ENCODE results near the gene RAP1GAP2. TPM values are rescaled to one million over a fixed set of nuclear protein-coding genes. Genes with fewer than 3 reads are reported as not detected.

The RAP1GAP2 gene
- polyA plus RNA-seq, 3 donors: 1.5 to 48.4 (median 6.1) TPM

GRCh38 chr17:2775206-2775605 lies 21.0 kb upstream of the RAP1GAP2 start:
- TF ChIP-seq CTCF (IDR thresholded peaks at IDR 0.05): no peak
- Histone ChIP-seq H3K4me3 (replicated peaks in 1 of 3; ENCODE audit: low read depth in 2 of 3, low read length in 3 of 3) (no peak overlapping the region), H3K27ac (ENCODE audit: low read depth in 1 of 2, low read length in 2 of 2) (no peak overlapping the region), H4K20me1 (ENCODE audit: insufficient read depth, low read length) (no peaks in the 10 kb centered on the region), H3K9ac (ENCODE audit: insufficient read depth, low read length, poor library complexity, severe bottlenecking) (no peak overlapping the region), H3K36me3 (replicated peaks in 1 of 2; ENCODE audit: control insufficient read depth in 1 of 2, insufficient read depth in 2 of 2, low read length in 2 of 2) (no peaks in the 10 kb centered on the region), H3K4me2 (replicated peaks; ENCODE audit: extremely low read depth, low read length, poor library complexity, severe bottlenecking) (no peak overlapping the region), H3K9me3 (replicated peaks in 1 of 2; ENCODE audit: control insufficient read depth in 1 of 2, insufficient read depth in 1 of 2, low read length in 2 of 2) (no peaks in the 10 kb centered on the region), H2AFZ (ENCODE audit: insufficient read depth, low read depth, low read length, poor library complexity, severe bottlenecking) (no peak overlapping the region), H3K4me1 (ENCODE audit: control insufficient read depth in 1 of 2, insufficient read depth in 2 of 2, low read length in 2 of 2) (peaks cover 0 to 3% of the 10 kb centered on the region in 2 donors), H3K27me3 (ENCODE audit: control insufficient read depth in 2 of 2, insufficient read depth in 2 of 2, low read length in 2 of 2) (peaks cover 17 to 43% of the 10 kb centered on the region in 2 donors), H3K79me2 (ENCODE audit: insufficient read depth, low read length) (no peaks in the 10 kb centered on the region)
- peaks cover 4% of the 10 kb centered on the region for H3K4me1 Mint-ChIP-seq
- peaks cover 48 to 72% (median 60%) of the 10 kb centered on the region in 3 donors for H3K27me3 Mint-ChIP-seq (ENCODE audit: low read depth in 3 of 3)
- H3K4me3 Mint-ChIP-seq: peak overlapping the region in 1 of 2 donors; percentile 79
- no peak for DNase-seq
- intact Hi-C loops (cut with micrococcal nuclease): no loop called here
- H3K36me3 Mint-ChIP-seq: peaks cover 3 to 6% of the 10 kb centered on the region in 2 donors
- H3K9me3 Mint-ChIP-seq: peaks cover 0 to 8% (median 5%) of the 10 kb centered on the region in 7 donors
- WGBS (ENCODE audit: insufficient coverage): 83% methylated on average over 6 of the region's 6 CpGs
- no peak overlapping the region for H3K27ac Mint-ChIP-seq

GRCh38 chr17:2776589-2777241 lies 19.5 kb upstream of the RAP1GAP2 start:
- no peaks in the 10 kb centered on the region for H3K79me2 ChIP-seq (ENCODE audit: insufficient read depth, low read length)
- no peak overlapping the region for H3K27ac ChIP-seq (ENCODE audit: low read depth in 1 of 2, low read length in 2 of 2)
- H3K9ac ChIP-seq (ENCODE audit: insufficient read depth, low read length, poor library complexity, severe bottlenecking): no peak overlapping the region
- no peak for TF ChIP-seq CTCF (IDR thresholded peaks at IDR 0.05)
- Mint-ChIP-seq H3K36me3 (peaks cover 3 to 6% of the 10 kb centered on the region in 2 donors), H3K4me1 (peaks cover 4% of the 10 kb centered on the region), H3K4me3 (peak overlapping the region; percentile 41 to 77), H3K27me3 (ENCODE audit: low read depth in 3 of 3) (peaks cover 48 to 68% (median 64%) of the 10 kb centered on the region in 3 donors), H3K27ac (no peak overlapping the region), H3K9me3 (peaks cover 0 to 8% (median 5%) of the 10 kb centered on the region in 7 donors)
- H2AFZ ChIP-seq (ENCODE audit: insufficient read depth, low read depth, low read length, poor library complexity, severe bottlenecking): no peak overlapping the region
- no peak overlapping the region for H3K4me3 ChIP-seq (replicated peaks in 1 of 3; ENCODE audit: low read depth in 2 of 3, low read length in 3 of 3)
- WGBS (ENCODE audit: insufficient coverage): under 1% methylated on average over 57 of the region's 80 CpGs
- H3K36me3 ChIP-seq (replicated peaks in 1 of 2; ENCODE audit: control insufficient read depth in 1 of 2, insufficient read depth in 2 of 2, low read length in 2 of 2): no peaks in the 10 kb centered on the region
- H3K4me2 ChIP-seq (replicated peaks; ENCODE audit: extremely low read depth, low read length, poor library complexity, severe bottlenecking): no peak overlapping the region
- H3K4me1 ChIP-seq (ENCODE audit: control insufficient read depth in 1 of 2, insufficient read depth in 2 of 2, low read length in 2 of 2): peaks cover 0 to 3% of the 10 kb centered on the region in 2 donors
- H3K9me3 ChIP-seq (replicated peaks in 1 of 2; ENCODE audit: control insufficient read depth in 1 of 2, insufficient read depth in 1 of 2, low read length in 2 of 2): no peaks in the 10 kb centered on the region
- intact Hi-C loops (cut with micrococcal nuclease): no loop called here
- H4K20me1 ChIP-seq (ENCODE audit: insufficient read depth, low read length): no peaks in the 10 kb centered on the region
- no peak for DNase-seq
- peaks cover 17 to 43% of the 10 kb centered on the region in 2 donors for H3K27me3 ChIP-seq (ENCODE audit: control insufficient read depth in 2 of 2, insufficient read depth in 2 of 2, low read length in 2 of 2)

All from CD14-positive monocyte (primary cell).